Activated CD8-positive, alpha-beta memory T cell treated with anti-CD3 and anti-CD28 coated beads, Interleukin-2, amount 50 U/mL, for 48 hours (primary cell): Measurements from ENCODE around the gene TTC28.
"Not testable (repeated sequence)": the region's sequence is repeated elsewhere in the genome, so short reads cannot be mapped to it uniquely, and the experiment has no call there.

Experiments used
- DNase-seq: peaks from one replicate; pipeline ENCODE4 v3.0.0-alpha.2; 2020

Gene TTC28

GRCh38 chr22:28209457-28209856 lies 470.2 kb downstream of the TTC28 start:
- DNase-seq, result not testable (repeated sequence)

GRCh38 chr22:28208787-28209186 lies 470.9 kb downstream of the TTC28 start:
- no peak for DNase-seq

GRCh38 chr22:28208036-28208435 lies 471.6 kb downstream of the TTC28 start:
- no peak for DNase-seq

GRCh38 chr22:28207281-28208030 lies 472.2 kb downstream of the TTC28 start:
- no peak for DNase-seq

GRCh38 chr22:28205926-28206325 lies 473.7 kb downstream of the TTC28 start:
- DNase-seq, result no peak

GRCh38 chr22:28204382-28204781 lies 475.3 kb downstream of the TTC28 start:
- no peak for DNase-seq

GRCh38 chr22:28203286-28203685 lies 476.4 kb downstream of the TTC28 start:
- DNase-seq, result no peak

- no peak for DNase-seq
Measured at GRCh38 chr22:28198692-28199091, 480.9 kb downstream of the TTC28 start.

- not testable (repeated sequence) for DNase-seq
Measured at GRCh38 chr22:28191571-28191970, 488.1 kb downstream of the TTC28 start.

GRCh38 chr22:28188178-28188879 lies 491.3 kb downstream of the TTC28 start:
- DNase-seq, result no peak

- DNase-seq, result no peak
Measured at GRCh38 chr22:28187612-28188011, 492.0 kb downstream of the TTC28 start.

- DNase-seq, result no peak
Measured at GRCh38 chr22:28186641-28187040, 493.0 kb downstream of the TTC28 start.

GRCh38 chr22:28185130-28185529 lies 494.5 kb downstream of the TTC28 start:
- no peak for DNase-seq

GRCh38 chr22:28183078-28183860 lies 496.4 kb downstream of the TTC28 start:
- no peak for DNase-seq

- no peak for DNase-seq
Measured at GRCh38 chr22:28180804-28181731, 498.6 kb downstream of the TTC28 start.

- DNase-seq, result no peak
Measured at GRCh38 chr22:28179392-28179791, 500.2 kb downstream of the TTC28 start.

- DNase-seq, result no peak
Measured at GRCh38 chr22:28175730-28176492, 503.7 kb downstream of the TTC28 start.

GRCh38 chr22:28174509-28174908 lies 505.1 kb downstream of the TTC28 start:
- DNase-seq, result no peak

GRCh38 chr22:28172892-28173670 lies 506.6 kb downstream of the TTC28 start:
- DNase-seq, result no peak

GRCh38 chr22:28171712-28172111 lies 507.9 kb downstream of the TTC28 start:
- DNase-seq, result no peak

GRCh38 chr22:28171115-28171514 lies 508.5 kb downstream of the TTC28 start:
- no peak for DNase-seq
